AG10803 (cell line): ENCODE measurements around the gene SHBG.
"Not testable (repeated sequence)": the region's sequence is repeated elsewhere in the genome, so short reads cannot be mapped to it uniquely, and the experiment has no call there.

ENCODE experiments used
- DNase-seq: peaks from one replicate; pipeline ENCODE4 v3.0.0; 2010; ENCODE audit warnings: low read depth
- H3K4me3 ChIP-seq: 2 replicates; pipeline ENCODE4 v1.5.1; 2011; ENCODE audit warnings: mild to moderate bottlenecking, low read length, control low read depth
- TF ChIP-seq, protein P1 (sequence below): conservative IDR thresholded peaks from 2 replicates; pipeline ENCODE4 v1.5.1; 2011; ENCODE audit warnings: mild to moderate bottlenecking, low read length, control low read depth, inconsistent platforms

Gene SHBG

DNA sequence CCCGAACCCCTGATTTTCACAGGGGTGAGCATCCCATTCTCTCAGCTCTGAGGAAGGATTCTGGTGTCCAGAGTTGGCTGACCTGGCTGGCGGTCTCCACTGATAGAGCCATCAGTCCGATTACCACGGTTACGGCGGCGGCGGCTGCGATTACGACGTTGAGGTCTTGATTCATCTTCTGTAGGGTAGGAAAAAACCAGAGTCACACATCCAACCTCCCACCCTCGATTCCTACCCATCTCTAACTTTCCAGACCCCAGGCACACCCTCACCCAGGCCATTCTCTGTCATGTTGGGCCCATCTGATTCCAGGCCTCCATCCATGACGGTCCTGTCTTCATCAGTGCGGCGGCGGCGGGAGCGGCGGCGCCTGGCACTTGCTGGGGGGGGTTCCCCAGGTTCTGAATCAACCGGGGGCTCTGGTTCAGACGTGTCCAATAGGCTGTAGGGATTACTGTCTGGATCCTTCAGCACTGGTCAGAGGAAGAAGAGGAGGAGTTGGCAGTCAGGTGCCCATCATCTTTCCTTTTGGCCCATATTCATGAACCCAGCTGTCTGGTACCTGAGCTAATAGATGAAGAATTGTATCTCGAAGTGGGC, 37.4 kb upstream of the SHBG start:
- DNase-seq = no peak
- H3K4me3 ChIP-seq = no peak overlapping the region
- TF ChIP-seq, protein P1, sequence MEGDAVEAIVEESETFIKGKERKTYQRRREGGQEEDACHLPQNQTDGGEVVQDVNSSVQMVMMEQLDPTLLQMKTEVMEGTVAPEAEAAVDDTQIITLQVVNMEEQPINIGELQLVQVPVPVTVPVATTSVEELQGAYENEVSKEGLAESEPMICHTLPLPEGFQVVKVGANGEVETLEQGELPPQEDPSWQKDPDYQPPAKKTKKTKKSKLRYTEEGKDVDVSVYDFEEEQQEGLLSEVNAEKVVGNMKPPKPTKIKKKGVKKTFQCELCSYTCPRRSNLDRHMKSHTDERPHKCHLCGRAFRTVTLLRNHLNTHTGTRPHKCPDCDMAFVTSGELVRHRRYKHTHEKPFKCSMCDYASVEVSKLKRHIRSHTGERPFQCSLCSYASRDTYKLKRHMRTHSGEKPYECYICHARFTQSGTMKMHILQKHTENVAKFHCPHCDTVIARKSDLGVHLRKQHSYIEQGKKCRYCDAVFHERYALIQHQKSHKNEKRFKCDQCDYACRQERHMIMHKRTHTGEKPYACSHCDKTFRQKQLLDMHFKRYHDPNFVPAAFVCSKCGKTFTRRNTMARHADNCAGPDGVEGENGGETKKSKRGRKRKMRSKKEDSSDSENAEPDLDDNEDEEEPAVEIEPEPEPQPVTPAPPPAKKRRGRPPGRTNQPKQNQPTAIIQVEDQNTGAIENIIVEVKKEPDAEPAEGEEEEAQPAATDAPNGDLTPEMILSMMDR = no peak

DNA sequence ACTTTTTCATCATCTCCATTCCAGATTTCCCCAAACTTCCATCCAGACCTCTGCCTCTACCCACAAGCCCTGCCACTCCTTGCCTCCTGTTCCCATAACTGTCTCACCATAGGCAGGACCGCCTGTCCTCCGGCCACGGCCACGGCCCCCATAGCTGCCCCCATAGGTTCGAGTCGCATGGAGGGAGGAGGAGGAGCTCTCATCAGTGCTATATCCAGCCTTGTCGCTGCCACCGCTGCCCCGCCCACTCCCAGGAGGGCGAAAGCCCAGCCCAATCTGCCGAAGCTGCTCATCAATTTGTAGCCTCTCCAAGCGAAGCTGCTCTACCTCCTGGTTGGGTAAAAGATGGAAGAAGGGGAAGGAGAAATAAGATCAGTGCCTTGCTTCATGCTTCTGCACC, 36.6 kb upstream of the SHBG start:
- H3K4me3 ChIP-seq = no peak overlapping the region
- DNase-seq = no peak
- TF ChIP-seq, protein P1 = no peak

DNA sequence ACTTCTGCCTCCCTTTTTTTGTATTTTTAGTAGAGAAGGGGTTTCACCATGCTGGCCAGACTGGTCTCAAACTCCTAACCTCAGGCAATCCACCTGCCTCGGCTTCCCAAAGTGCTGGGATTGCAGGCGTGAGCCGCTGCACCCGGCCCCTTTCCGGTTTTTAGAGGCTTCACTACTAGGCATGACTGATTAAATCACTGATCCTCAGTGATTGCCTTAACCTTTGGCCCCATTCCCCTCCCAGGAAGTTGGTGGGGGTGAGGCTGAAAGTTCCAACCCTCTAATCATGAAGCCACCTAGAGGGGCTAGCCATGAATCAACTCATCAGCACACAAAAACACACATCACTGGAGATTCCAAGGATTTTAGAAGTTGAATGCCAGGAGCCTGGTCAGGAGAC, 32.4 kb upstream of the SHBG start:
- not testable (repeated sequence) for DNase-seq, H3K4me3 ChIP-seq

DNA sequence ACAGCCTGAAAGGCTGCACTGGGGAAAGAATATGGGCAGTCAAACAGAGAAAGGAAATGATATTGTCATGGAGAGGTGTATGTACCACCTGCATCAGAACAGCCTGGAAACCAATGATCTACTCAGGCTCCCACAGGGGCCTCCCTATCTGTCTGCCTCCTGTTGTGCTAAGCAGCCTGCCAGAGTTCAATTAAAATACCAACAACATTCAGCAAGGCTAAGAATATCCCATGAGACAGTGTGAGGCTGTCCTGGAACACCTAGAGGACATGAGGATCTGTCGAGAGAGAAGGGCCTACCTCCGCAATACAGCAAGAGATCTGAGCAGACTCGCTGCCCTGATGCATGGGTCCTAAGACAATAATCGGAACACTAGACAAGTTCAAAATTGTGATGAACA, 23.7 kb upstream of the SHBG start:
- no peak for DNase-seq
- H3K4me3 ChIP-seq = no peak overlapping the region
- TF ChIP-seq, protein P1 = no peak

DNA sequence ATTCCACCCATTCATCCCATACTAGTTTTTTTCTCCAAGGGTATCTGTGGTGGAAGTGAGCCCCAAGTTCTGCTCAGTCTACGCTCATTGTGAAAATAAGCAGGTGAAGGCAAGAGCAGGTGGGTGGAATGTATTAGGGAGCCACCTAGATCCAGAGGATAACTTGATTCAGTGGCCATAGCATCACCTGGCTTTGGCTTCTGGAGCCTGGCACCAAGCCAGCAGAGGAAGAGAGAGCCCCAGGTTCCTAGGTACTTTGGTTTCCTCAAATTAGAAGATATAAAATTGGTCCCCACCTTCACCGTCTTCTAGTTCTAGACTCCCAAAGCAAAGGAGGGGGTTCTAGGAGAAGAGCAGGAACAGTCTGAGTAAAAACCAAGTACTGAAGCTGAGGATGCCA, 19.3 kb upstream of the SHBG start:
- TF ChIP-seq, protein P1 = no peak
- H3K4me3 ChIP-seq = no peak overlapping the region
- no peak for DNase-seq

DNA sequence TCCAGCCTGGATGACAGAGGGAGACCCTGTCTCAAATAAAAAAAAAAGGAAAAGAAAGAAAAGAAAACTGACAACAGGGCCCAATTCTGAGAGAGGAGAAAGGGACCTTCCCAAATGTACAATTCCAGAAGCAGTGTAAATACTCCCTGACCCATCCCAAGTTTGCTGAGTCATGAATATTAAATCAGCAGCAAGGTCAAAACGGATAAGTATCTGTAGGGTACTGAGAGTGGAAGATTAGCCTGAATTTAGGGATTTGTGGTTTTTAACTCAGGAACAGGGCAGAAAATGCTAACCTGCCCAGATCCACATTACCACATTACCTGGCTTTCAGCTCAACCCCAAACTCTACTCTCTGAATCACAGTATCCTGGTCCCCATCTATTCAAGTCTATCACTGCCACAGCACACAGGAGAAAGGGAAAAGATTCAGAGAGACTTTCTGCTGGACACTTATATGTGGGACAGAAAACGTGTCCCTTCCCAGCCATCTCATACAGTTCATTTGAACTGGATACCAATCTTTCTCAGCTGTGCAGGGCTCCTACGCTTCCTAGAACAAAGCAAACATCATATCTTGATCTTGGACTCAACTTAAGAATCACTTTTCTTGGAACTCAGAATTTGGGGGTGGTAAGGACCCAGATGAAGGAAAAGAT, 18.2 kb upstream of the SHBG start:
- H3K4me3 ChIP-seq = peak overlapping the region; percentile 16
- no peak for DNase-seq
- TF ChIP-seq, protein P1 = no peak

DNA sequence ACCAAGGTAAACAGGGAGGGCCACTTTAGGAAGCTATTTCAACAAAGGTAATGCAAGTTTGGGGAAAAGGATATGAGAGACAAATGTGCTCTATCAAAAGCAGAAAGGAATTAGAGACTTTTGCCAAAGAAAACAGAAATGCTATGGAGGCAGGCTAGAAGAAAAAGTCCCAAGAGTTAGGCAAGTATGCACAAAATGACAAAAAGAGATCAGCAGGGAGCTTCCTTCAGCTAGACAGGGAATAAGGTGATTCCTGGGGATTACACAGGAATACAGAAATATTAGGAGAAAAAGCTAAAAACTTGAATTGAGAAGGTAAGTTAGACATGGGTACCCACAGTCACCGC, 17.7 kb upstream of the SHBG start:
- DNase-seq = peak; percentile 13
- TF ChIP-seq, protein P1 = no peak
- H3K4me3 ChIP-seq = no peak overlapping the region; the same call in 1 of the 2 replicates
